Stimulated activated CD8-positive, alpha-beta memory T cell treated with anti-CD3 and anti-CD28 coated beads, Interleukin-4, amount 100 ng/mL, for 24 hours (primary cell): ENCODE measurements around the gene EIPR1.
"Not testable (repeated sequence)": the region's sequence is repeated elsewhere in the genome, so short reads cannot be mapped to it uniquely, and the experiment has no call there.

Source experiments
- DNase-seq: peaks from one replicate; pipeline ENCODE4 v3.0.0-alpha.2; 2020; ENCODE audit warnings: low read depth

Gene EIPR1

DNA sequence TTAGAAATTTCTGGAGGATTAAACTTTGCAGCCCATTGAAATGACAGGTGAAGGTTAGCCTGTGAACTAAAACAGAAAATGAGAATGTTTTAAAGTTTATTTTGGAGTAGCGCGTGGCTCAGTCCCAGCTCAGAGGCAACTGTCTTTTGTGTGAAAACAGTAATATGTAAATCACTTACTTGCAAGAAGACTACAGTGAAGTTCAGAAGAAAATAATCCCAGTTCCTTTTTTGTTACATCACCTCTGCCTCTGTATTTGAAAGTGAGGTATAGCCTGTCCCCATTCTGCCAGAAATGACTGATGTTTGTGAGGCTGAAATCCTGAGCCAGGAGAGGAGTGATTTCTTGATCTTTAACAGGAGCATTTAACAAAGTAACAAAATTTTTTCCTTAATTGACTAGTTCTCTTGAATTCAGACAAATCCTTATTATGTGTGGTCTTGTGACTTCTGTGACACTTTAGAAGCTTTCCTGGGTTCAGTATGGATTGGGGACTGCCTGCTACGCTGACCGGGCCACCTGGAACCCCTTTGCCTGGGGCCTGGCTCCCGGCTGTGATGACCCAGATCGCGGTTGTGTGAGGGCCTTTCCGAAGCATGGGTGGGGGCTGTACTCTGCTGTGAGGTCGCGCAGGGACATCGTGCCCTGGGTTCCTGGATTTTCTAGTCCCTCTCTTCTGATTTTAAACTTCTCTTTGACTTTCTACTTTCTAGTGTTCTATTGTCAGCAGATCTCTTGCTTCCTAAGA lies 26.1 kb upstream of the EIPR1 start:
- no peak for DNase-seq

DNA sequence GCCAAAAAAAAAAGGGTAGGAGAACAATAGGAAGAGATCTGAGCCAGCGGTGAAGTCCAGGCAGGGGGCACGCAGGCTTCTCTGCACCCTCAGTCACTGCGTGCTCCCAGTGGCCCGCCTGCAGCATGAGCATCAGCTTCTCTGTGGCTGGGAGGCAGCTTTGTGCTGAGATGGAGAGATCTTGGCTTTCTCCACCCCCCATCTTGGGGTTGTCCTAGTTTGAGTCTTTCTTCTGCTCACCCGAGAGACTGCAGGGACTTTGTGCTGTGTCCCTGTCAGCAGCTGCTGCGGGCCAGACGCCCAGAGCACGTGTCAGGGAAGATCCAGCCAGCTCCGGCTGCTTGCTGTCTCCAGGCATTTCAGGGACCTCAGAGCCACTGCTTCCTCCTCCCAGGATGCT lies 22.2 kb upstream of the EIPR1 start:
- DNase-seq: no peak

DNA sequence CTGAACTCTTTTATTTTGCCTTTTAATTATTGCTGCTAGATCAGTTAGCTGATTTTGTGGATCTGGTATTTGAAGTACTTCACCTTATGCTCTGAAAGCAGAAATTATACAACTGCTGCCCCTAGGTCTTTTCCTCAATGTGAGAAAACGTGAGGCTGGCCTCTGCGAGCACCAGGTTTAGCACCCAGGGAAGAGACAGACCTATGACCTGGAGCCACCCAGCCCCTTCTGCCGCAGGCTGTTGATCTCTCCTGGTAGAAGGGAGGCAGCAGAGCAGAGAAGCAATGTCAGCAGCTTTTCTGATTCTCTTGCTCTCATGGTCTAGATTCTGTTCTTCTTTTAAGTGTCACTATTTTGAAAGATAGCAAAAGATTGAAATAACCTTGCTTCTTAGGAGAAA lies 21.8 kb upstream of the EIPR1 start:
- no peak for DNase-seq

DNA sequence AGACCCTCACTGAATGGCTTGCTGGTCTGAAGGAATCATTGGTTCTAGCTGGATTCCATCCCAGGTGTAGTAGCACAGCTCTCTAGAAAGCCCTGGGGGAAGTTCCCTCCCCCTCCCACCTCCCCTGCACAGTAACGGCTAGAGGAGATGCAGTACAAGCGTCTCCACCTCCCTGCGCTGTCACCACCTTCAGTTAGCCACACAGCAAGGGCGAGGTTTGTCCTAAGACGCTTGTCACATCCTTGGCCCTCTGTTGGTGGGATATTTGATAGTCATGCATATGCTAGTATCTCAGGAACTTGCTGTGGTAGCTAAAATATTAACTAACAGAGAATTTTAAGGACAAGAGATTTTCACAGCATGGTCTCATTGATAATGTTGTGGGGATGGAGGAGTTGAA lies 21.2 kb upstream of the EIPR1 start:
- no peak for DNase-seq

DNA sequence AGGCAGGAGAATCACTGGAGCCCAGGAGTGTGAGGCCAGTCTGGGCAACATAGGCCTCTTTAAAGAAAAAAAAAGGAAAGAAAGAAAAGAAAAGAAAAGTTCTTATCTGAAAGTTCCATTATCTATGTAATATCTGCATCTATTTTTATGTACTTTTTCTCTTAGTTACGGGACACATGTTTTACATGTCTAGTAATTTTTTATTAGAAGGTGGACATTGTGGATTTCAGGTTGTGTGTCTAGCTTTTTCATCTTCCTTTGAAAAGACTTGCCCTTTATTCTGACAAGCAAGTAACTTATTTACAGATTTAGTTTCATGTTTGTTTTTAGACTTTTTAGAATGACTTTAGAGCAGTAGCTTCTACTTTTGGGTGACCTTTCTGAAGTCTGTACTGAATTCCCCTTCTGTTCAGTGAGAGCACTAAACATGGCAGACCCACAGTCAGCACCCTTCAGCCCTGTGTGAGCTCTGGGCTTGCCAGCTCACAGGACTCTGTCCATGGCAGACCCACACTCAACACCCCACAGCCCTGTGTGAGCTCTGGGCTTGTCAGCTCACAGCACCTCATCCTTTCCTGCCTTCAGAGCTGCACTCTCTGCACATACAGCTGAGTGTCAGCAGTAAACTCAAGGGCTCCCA lies 19.4 kb upstream of the EIPR1 start:
- no peak for DNase-seq

DNA sequence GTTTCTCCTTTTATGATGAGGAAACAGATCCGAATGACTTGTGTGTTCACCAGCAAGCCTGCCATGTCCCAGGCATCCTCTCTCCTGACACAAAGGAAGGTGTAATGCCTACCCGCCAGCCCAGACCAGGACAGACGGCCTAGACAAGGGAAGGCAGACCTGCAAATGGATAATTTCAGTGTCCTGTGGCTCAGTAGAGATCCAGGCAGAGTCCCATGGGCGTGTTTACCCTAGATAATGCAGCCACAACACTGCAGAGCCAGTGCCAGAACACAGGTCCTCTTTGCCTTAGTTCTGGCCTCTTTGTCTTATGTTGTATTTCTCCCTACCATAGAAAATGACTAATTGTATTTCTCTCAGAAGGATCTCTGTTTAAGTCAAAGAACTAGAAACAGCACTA lies 14.6 kb upstream of the EIPR1 start:
- no peak for DNase-seq

DNA sequence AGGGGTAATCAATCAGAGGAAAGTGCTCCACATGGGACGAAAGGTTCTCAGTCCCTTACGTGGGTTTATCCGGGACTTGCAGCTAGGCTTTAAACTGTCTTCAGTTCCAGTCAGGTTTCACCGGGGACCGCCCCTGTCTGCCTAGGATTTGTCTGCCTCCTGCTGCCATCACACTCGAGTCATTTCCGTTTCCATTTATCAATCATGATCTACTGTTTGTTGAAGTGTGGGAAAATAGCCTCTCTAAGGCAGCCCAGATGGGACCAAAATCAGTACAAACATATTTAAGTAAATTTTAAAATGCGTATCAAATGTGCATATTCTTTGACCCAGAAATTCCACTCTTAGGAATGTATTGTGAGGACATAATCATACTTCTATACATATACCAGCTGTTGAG lies 12.4 kb upstream of the EIPR1 start:
- DNase-seq: no peak

DNA sequence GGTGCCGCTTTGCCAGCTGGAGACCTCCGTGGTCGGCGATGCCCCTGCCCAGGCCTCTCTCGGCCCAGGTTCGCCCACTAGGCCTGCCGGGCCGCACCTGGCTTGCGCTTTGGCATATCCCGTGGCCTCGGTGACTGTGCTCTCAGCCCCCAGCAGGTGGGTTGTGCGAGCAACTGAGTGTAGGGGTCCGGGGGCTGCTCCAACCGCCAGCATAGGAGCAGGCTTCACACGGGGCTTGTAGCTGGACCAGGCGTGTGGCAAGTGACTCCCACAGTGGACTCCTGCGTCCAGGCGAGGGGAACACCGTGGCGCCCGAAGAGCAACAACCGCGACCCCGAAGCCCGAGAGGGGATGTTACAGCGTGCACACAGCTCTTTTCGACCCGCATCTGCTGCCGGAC lies 11.6 kb upstream of the EIPR1 start:
- DNase-seq: no peak

DNA sequence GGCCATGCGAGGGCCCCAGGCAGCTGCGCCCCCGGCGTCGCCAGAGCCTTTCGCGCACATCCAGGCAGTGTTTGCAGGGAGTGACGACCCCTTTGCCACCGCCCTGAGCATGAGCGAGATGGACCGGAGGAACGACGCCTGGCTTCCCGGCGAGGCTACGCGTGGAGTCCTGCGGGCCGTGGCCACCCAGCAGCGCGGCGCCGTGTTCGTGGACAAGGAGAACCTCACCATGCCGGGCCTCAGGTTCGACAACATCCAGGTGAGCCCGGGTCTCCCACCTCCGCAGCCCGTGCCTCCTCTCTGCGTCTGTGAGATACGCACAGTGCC lies 10.8 kb upstream of the EIPR1 start:
- no peak for DNase-seq

DNA sequence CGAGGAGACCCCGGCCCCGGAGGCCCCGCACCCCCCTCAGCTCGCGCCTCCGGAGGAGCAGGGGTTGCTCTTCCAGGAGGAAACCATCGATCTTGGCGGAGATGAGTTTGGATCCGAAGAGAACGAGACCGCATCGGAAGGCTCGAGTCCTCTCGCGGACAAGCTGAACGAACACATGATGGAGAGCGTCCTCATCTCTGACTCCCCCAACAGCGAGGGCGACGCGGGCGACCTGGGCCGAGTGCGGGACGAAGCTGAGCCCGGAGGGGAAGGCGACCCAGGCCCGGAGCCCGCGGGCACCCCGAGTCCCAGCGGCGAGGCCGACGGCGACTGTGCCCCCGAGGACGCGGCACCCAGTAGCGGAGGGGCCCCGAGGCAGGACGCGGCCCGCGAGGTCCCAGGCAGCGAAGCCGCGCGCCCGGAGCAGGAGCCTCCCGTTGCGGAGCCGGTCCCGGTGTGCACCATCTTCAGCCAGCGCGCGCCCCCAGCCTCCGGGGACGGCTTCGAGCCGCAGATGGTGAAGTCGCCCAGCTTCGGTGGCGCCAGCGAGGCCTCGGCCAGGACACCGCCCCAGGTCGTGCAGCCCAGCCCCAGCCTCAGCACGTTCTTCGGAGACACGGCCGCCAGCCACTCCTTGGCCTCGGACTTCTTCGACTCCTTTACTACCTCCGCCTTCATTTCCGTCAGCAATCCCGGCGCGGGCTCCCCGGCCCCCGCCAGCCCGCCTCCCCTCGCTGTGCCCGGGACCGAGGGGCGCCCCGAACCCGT lies 10.2 kb upstream of the EIPR1 start:
- DNase-seq: no peak

DNA sequence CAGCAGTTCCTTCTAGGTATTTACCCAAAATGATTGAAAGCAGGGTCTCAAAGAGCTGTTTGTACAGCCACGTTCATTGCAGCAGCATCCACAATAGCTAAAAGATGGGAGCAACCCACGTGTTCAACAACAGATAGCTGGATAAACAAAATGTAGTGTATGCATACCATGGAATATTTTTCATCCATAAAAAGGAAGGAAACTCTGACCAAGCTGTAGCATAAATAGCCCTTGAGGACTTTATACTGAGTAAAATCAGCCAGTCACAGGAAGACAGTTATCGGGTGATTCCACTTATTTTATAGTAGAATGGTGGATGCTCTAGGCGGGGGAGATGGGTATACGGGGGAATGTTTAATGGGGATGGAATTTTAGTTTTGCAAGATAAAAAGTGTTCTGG lies 9.4 kb upstream of the EIPR1 start:
- DNase-seq: no peak

DNA sequence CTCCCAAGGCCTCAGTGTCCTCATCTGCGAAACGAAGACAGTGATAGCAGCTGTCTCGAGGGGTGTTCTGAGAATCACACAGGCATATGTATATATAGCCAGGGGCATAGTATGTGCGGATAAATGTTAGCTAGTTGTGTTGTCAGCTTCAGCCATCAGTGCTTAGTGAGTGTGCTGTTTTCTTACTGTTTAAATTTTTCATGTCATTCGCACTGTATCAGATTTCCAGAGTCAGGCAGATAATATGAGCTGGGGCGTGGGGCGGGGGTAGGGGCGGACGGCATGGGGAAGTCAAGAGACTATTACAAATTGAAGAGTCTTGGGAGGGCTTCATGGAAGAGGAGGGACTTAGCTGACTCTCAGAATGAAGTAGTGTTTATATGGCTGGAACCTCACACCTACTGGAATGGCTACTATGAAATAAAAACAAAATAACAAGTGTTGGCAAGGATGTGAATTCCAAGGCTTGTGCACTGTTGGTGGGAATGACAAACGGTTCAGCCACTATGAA lies 8.9 kb upstream of the EIPR1 start:
- DNase-seq: no peak

DNA sequence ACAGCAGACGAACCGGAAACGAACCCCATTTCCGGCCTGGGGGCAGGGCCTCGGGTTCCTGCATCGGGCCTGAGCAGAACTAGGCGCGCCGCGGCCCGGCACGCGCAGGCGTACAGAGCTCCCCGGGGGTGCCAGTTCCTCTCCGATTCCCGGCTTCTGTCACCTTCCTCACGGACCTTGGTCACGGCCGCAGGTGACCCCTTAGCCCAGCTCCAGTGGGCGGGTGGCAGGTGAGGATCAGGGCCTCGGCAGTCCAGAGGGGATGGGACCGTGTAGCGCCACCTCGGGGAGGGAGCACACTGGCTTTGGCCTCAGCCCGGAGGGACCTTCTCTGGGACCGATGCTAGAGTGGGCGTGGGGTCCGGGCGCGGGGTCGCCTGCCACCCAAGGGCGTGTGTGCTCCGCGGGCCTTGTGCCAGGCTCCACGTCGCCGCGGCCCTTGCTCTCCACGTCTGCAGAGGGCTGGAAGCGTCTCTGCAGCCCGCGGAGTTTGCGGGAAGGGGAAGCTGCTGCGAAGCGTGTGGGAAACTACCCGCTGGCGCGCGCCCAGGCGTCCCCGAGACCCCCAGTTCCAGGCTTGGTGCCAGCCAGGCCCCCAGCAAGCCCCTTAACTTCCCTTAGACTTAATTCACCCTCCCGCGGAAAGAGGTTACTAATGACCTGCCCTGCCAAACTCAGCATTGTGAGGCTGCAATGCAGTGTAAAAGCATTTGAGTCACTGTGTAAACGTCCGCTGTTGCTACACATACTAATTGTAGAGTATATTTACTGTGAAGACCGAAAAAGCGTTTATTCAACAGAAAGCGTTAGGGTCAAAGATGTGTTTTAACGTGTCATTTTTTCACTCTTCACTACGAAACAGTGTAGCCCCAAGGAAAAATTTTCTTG lies 2.3 kb upstream of the EIPR1 start, which contains the start of gene TRAPPC12:
TSS of gene TRAPPC12 (plus strand) at position 48 of the 888 bp plus-strand sequence. CDS start 7,930 bp downstream, outside the sequence.
- peak; percentile 92 for DNase-seq

DNA sequence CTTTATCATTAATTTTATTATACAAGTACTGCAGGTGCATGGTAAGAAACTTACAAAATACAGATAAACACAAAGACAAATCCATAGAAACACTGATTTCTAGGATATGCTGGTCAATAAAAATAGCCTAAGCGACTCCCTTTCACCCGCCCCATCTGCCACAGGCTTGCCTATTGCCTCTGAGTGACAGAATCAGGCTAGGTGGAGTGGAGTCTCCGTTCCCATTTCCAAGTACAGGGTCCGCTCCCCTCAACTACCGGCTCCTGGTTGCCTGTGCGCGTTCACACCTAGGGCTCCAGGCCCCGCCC lies 1.7 kb upstream of the EIPR1 start:
- no peak for DNase-seq

DNA sequence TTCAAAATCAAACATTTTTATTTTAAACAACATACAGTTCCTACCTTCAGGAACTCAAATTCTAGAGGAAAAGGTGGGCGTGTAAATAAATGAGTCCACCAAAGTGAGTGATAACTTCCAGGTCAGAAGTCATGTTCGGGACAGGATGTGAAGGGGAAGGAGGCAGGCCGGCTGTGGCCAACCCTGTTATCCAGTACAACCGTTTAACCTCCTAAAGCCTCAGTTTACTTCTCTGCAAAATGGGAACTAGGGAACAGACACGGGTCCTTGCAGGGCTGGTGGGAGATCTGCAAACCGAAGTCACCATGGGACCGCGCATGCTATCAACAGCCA lies 373 bp downstream of the EIPR1 start:
- no peak for DNase-seq

DNA sequence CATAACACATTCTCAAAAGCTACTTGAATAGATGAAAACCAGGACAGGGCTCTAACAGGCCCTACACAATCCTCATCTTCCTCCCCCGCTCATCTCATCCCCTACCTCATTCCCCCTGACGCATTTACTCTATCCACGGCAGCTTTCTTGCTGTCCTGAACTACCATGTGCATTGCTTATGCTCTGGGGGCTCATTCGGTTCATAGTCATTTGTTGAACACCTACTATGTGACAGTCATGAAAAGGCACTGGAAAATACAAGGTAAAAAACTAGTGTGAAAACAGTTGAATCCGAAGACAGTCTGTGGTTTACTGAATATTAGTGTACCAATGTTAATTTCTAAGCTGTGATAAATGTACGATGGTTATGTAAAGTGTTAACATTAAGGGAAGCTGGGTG lies 797 bp downstream of the EIPR1 start:
- DNase-seq: no peak

DNA sequence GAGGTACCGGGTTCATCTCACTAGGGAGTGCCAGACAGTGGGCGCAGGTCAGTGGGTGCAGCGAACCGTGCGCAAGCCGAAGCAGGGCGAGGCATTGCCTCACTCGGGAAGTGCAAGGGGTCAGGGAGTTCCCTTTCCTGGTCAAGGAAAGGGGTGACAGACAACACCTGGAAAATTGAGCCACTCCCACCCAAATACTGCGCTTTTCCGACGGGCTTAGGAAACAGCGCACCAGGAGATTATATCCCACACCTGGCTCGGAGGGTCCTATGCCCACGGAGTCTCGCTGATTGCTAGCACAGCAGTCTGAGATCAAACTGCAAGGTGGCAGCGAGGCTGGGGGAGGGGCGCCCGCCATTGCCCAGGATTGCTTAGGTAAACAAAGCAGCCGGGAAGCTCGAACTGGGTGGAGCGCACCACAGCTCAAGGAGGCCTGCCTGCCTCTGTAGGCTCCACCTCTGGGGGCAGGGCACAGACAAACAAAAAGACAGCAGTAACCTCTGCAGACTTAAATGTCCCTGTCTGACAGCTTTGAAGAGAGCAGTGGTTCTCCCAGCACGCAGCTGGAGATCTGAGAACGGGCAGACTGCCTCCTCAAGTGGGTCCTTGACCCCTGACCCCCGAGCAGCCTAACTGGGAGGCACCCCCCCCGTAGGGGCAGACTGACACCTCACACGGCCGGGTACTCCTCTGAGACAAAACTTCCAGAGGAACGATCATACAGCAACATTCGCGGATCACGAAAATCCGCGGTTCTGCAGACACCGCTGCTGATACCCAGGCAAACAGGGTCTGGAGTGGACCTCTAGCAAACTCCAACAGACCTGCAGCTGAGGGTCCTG lies 8.1 kb downstream of the EIPR1 start:
- not testable (repeated sequence) for DNase-seq

DNA sequence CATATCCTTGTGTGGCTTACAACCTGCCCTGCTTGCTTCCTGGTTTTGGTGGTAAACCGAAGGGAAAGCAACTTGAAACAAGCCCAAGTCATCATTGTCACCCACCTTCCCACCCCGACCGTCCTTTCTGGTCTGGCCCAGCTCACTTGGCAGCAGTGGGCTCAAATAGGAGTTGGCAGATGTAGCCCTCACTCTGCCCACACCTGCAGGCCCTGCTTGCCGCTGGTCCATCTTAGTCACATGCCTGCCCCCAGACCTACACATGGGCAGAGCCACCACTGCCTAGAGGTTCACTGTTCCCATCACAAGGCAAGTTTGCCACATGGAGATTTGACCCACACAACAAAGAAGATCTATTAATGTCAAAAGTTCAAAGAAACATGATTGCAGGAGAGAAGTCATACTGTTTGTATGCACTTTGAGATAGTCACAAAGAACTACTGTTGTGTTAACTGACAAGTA lies 9.3 kb downstream of the EIPR1 start:
- DNase-seq: no peak

DNA sequence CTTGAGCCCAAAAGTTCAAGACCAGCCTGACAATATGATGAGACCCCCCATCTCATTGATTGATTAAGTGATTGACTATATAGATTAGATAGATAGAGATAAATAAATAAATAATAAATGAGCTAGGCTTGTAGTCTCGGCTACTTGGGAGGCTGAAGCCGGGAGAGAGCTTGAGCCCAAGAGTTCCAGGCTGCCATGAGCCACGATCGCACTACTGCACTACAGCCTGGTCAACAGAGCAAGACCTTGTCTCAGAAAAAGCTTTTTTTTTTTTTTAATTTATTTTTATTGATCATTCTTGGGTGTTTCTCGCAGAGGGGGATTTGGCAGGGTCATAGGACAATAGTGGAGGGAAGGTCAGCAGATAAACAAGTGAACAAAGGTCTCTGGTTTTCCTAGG lies 12.4 kb downstream of the EIPR1 start:
- no peak for DNase-seq

DNA sequence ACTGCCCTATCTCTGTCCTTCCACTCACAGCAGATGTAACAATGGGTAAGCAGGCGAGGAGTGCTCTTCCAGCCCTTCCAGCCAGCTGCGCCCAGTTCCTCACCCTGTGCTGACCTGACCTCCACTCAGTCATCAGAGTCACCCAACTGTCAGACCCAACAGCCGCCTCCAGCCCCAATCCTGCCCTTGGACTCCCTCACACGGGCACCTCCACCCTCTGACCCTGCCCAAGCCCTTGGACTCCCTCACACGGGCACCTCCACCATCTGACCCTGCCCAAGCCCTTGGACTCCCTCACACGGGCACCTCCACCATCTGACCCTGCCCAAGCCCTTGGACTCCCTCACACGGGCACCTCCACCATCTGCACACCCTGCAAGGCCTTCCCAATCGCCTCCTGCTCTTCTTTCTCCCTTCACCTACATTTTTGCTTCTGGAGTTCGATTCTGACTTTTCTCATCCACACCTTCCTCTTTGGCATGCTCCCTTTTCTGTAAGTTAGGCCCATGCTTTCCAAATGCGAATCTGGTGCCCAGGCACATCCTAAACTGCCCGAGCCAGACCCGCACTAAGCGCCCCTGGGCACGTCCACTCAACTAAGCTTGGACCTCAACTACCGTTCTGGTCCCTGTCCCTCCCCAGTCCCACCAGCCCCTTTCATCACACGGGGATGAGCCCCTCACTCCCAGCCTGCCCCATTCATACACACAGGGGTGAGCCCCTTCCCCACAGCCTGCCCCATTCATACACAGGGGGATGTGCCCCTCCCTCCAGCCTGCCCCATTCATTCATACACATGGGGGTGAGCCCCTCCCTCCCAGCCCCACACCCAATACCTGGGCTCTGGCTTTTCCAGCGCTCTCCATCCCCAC lies 15.9 kb downstream of the EIPR1 start:
- DNase-seq: no peak
